LNCaP clone FGC (cell line): ENCODE results near the gene NAPA.
A peak's percentile ranks its signal among the peaks of the same experiment; 100 is the strongest.

Experiments
- DNase-seq: peaks from one replicate; pipeline ENCODE4 v3.0.0-alpha.2; 2011; ENCODE audit warnings: low read depth
- H3K4me3 ChIP-seq: 2 replicates; pipeline ENCODE4 v1.5.1; 2011; ENCODE audit warnings: mild to moderate bottlenecking, low read depth, low read length, control low read depth
- TF ChIP-seq, protein P1 (sequence below): IDR thresholded peaks from 2 replicates; pipeline ENCODE4 v1.5.1; 2012; ENCODE audit warnings: mild to moderate bottlenecking; ENCODE audit not compliant: control insufficient read depth, insufficient read depth; ENCODE audit errors: extremely low read depth

NAPA gene

DNA sequence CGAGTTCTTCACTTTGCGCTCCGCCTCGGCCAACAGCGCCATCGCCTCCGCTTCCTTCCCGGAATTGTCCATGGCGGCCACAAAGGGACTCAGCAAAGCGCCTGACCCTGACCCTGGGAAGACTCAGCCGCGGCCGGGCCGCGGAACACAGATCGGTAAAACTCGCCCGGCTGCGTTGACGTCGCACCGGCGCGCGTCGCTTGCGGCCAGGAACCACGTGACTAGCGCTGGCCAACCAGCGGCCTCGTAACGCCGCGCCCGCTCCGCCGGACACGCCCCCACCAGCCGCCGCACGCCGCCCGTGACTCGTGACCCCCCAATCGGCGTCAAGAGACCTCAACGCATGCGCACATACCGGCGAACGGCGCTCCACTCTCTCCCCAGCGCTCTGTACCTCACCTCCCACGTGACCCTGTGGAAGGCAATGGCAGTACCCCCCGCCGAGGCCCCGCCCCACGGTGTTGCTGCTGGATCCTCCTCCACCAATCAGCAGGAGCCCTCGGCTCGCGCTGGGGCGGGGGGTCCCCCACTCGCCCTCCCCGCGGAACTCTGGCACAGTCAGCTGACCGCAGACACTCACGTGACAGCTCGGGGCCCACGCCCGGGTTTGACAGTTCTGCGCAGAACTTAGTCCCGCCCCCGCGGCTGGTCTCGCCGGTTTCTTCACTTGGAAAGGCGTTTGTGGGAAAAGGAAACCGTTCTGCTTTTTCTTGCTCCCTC is at the start of gene NAPA:
Gene NAPA (minus strand): TSS at position 195 of the 720 bp plus-strand sequence. CDS start 123 bp downstream, at position 72.
- TF ChIP-seq, protein P1, sequence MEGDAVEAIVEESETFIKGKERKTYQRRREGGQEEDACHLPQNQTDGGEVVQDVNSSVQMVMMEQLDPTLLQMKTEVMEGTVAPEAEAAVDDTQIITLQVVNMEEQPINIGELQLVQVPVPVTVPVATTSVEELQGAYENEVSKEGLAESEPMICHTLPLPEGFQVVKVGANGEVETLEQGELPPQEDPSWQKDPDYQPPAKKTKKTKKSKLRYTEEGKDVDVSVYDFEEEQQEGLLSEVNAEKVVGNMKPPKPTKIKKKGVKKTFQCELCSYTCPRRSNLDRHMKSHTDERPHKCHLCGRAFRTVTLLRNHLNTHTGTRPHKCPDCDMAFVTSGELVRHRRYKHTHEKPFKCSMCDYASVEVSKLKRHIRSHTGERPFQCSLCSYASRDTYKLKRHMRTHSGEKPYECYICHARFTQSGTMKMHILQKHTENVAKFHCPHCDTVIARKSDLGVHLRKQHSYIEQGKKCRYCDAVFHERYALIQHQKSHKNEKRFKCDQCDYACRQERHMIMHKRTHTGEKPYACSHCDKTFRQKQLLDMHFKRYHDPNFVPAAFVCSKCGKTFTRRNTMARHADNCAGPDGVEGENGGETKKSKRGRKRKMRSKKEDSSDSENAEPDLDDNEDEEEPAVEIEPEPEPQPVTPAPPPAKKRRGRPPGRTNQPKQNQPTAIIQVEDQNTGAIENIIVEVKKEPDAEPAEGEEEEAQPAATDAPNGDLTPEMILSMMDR = no peak
- peak within 1 kb of the TSS; percentile 93 for H3K4me3 ChIP-seq
- DNase-seq = peak; percentile 96

DNA sequence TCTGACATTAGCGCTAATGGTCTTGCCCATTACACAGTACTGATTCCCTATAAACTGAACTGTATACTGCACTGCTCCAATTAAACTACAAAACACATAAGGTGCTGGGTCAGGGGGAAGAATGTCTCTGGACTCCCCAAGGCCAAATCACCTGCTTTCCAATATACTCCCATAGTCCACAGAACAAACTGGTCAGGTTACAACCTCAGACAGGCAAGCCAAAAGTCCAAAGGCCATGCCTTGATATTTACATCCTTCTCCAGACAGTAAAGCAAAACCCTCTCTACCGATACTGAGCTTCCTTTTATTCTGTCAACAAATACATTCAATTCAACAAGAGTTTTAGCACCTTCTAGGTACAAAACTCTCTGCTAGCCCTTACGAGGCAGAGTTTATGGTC is 49.2 kb upstream of the NAPA start:
- TF ChIP-seq, protein P1 = no peak
- DNase-seq = no peak
- H3K4me3 ChIP-seq = no peak overlapping the region

DNA sequence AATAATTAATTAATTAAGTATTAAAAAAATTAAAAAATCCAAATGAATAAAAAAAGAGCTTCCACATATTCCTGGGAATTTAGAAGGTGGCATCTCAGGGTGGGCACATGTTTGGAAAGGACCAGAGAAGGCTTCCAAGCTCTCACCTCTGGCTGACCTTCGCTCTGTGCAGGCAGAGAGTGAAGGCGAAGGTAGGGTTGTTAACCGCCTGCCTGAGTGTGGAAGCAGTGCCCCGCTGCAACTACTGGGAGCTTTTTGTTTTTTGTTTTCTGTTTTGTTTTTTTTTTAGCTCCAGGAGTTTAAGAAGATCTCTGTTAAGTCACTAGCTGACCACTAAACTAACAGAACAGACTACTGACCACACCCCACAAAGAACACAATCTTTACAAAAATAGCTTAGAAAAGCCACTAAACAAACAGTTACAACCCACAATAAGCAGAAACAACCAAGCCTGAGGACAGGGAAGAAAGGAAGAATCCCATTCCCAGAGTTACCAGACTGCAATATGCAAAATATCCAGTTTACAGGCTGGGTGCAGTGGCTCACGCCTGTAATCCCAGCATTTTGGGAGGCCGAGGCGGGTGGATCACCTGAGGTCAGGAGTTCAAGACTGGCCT is 46.7 kb upstream of the NAPA start:
- no peak for DNase-seq
- TF ChIP-seq, protein P1 = no peak
- H3K4me3 ChIP-seq = no peak overlapping the region

DNA sequence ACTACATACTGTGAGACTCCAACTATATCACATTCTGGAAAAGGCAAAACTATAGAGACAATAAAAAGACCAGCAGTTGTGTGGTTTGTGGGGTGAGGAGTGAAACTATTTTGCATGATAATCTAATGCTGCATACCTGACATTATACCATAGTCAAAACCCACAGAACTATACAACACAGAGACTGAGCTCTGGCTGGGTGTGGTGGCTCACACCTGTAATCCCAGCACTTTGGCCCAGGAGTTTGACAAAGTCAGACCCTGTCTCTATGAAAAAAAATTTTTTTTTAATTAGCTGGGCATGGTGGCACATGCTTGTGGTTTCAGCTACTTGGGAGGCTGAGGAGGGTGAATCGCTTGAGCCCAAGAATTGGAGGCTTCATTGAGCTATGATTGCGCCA is 46.1 kb upstream of the NAPA start:
- TF ChIP-seq, protein P1 = no peak
- no peak overlapping the region for H3K4me3 ChIP-seq
- no peak for DNase-seq

DNA sequence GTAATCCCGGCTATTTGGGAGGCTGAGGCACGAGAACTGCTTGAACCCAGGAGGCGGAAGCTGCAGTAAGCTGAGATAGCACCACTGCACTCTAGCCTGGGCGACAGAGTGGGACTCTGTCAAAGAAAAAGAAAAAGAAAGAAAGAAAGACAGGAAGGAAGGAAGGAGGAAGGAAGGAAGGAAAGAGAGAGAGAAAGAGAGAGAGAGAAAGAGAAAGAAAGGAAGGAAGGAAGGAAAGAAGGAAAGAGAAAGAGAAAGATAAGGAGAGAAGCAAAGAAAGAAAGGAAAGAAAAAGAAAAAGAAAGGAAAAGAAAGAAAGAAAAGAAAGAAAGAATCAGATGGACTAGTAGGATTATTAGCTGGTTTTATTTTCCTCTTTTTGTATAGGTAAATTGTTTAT is 35.3 kb upstream of the NAPA start:
- DNase-seq = no peak
- TF ChIP-seq, protein P1 = no peak
- H3K4me3 ChIP-seq = no peak overlapping the region

DNA sequence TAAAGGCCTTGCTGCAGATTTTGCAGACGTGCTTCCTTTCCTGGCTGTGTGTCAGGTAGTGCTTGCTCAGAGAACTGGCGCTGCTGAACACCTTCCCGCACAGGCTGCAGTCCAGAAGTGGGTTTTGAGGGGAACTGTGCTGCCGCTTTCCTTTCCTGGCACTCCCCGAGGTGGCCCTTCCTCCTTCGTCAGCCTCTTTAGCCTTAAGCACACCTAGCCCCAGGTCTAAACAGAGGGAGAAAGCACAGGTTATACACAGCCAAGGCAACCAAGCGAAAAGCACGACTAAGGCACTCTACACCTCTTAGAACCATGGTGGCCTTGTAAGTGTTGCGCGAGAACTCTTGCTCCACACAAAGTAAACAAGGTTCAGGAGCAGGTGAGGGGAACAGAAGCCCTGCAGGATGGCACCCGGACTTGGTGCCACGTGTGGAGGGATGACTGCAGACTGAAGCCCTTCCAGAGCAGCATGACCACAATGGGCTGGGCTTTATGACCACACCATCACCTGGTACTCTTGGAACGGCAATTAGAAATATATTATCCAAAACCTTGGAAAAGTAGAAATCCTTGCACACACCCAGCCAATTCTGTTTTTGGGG is 34.5 kb upstream of the NAPA start:
- no peak for DNase-seq
- H3K4me3 ChIP-seq = no peak overlapping the region
- TF ChIP-seq, protein P1 = no peak
